NCI-H2029 treated with DMSO at 0.1 percent for 48 hours (cell line): ENCODE results near the gene UQCRC2.
"Not testable (repeated sequence)": the region's sequence is repeated elsewhere in the genome, so short reads cannot be mapped to it uniquely, and the experiment has no call there.

ENCODE experiments used
- DNase-seq: peaks from one replicate; lab custom pipeline; 2025; lab: John Stamatoyannopoulos, UW

The UQCRC2 gene

DNA sequence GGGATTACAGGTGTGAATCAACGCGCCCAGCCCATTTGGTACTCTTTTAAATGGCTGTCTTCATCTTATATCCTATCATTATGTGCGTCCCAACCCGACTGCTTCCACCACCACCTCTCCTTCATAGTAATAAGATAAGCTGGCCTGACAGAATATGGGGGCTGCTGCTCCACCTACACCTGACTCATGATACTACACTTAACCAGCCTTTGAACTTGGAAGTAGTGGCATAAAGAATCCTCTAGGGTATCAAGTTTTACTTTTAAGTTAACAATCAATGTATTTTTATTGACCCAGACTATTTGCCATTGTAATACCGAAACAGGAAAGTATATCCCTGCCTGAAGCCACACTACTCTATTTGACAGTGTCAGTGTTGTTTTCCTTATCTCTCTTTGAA, 28.9 kb downstream of the UQCRC2 start:
- no peak for DNase-seq

DNA sequence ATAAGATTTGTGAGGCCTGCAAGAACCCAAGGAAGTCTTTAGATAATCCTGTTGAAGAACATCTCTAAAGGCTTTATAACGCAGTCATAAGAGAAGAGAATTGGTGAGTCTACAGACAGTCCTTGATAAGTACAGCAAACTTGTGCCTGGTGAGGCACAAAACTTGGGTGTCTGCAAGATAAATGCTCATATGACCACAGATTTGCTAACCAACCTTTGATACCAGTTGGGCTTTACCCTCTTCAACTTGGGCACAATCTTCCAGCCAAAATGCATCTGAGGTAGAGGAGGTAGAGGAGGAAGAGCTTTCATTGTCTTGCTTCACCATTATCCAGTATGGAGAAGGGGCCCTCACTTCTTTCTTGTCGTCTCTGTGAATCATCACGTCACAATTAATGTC, 30.9 kb downstream of the UQCRC2 start:
- DNase-seq: no peak

DNA sequence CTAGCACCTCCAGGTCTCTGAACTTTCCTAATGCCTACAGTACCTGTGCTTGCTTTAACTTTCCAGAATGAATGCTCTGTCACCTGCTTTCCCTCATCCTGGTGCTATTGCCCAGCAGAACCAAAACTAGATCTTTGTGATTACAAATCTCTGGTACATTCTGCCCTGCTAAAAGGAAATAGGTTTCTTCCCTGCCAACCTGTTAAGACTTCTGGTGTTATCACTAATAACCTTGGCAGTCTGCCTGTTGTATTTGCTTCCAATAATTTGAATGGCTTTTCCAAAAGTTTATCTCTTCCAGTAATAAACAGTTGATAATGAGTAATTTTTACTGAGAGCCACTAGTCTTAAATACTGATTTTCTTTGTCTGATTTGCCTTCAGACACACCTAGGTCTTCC, 32.4 kb downstream of the UQCRC2 start:
- DNase-seq: no peak

DNA sequence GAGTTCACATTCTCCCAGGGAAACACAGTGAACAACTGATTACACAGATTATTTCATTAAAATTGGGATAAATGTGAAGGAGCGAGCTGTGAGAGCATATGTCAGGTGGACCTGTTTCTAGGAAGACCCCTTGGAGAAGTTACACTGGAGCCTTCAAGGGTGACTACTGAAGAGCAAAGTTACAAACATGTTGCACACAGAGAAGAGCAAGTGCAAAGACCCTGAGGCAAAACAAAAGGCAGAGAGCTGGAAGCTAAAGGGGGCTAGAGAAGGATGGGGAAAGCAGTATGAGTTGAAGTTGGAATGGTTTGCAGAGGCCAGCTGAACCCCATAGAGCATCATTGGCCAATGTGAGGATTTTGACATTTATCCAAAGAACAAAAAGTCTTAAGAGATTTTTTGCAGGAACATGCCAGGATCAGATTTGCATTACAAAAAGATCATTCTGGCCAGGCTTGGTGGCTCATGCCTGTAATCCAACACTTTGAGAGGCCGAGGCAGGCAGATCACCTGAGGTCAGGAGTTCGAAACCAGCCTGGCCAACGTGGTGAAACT, 33.6 kb downstream of the UQCRC2 start:
- no peak for DNase-seq

DNA sequence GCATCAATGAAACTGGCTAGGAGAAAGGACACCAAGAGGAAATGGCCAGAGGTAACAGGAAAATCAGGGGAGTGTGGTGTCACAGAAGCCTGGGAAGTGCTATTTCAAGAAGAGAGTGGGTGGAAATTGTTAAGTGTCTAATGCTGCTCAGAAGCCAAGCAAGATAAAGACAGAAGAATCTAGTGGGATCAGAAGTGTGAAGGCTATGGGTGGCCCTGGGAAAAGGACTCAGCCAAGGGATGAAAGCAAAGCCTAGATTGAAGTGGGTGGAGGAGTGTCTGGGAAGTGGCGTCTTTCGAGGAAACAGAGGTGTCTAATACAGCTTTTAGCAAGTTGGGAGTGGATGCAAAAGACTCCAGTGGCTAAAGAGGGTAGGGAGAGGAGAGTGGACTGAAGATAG, 34.3 kb downstream of the UQCRC2 start:
- DNase-seq: no peak

DNA sequence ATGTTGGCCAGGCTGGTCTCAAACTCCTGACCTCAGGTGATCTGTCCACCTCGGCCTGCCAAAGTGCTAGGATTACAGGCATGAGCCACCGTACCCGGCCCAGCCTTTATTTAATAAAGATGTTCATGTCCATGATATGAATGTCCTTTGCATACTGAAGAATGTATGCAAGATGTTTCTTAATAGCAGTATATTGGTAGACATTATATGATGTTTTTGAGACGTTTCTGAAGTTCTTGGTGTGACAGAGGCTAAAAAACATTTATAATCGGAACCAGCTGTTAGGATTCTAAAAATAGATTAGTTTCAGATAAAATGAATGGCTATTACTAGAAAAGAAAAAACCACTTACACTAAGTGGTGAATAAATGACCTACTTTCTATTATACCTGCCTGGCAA, 36.0 kb downstream of the UQCRC2 start:
- no peak for DNase-seq

DNA sequence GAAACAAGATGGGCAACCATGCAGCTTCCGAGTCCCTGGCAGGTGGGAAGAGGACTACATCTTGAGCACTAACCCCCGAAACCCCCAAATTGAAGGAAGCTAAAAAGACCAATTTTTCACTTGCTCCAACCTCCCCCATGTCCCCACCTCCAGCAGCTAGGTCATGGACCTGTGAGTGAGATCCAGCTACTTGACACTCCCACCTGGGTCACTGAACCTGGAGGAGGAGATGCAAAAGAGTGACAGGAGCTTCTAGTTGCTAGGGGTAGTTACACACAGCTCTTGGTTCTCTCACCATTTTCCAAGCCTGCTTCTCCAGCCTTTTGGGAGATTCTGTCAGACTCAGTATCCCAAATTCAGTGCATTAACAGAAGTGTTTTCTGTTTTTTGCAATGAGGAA, 36.6 kb downstream of the UQCRC2 start:
- DNase-seq: no peak

DNA sequence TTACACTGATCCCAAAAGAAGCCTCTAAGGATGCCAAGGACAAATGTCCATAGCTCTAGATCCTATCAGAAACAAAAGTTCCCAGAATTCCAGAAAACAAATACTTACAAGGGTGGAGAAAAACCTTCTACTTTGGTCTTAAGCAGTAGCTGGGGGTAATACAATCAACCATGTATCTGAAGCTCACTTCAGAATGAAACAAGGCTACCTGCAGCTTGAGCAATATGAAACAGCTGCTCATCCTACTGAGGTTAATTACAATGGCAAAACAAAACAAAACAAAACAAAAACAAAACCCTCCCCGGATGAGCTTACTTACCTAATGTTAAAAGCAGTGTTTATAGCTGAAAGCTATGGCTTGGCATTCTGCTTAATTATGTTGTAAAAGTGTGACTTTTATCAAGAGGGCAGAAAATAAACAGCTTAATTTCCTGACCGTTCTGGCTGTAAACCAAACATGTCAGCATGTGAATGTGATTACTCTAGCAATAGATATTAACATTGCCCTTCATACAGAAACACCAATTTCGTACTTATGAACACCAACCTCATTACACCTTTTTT, 37.3 kb downstream of the UQCRC2 start:
- no peak for DNase-seq

DNA sequence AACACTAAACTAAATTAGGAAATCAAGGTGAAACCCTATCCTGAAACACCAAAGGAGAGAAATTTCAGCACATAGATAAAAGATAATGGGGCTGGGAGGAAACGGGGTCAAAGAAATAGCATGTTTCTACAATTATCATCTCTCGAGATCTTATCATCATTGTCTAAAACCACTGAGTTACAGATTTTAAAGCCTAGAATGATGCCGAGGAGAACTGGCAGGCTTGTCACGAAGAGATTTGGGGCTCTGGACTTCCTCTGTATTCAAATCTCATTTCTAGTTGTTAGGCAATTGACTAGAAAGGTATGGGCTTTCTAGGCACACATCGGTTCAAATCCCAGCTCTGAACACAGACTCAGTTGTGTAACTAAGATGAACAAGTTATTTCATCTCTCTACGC, 38.5 kb downstream of the UQCRC2 start:
- DNase-seq: no peak

DNA sequence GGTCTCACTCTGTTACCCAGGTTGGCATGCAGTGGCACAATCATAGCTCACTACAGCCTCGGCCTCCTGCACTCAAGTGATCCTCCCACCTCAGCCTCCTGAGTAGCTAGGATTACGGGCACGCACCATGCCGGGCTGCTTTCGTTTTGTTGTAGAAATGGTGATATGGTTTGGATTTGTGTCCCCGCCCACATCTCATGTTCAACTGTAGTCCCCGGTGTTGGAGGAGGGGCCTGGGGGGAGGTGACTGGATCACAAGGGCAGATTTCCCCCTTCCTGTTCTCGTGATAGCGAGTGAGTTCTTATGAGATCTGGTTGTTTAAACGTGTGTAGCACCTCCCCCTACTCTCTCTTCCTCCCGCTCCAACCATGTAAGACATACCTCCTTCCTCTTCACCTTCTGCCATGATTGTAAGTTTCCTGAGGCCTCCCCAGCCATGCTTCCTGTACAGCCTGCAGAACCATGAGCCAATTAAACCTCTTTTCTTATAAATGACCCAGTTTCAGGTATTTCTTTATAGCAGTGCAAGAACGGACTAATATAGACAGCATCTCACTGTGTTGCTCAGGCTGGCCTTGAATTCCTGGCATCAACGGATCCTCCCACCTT, 41.8 kb downstream of the UQCRC2 start:
- DNase-seq: no peak

DNA sequence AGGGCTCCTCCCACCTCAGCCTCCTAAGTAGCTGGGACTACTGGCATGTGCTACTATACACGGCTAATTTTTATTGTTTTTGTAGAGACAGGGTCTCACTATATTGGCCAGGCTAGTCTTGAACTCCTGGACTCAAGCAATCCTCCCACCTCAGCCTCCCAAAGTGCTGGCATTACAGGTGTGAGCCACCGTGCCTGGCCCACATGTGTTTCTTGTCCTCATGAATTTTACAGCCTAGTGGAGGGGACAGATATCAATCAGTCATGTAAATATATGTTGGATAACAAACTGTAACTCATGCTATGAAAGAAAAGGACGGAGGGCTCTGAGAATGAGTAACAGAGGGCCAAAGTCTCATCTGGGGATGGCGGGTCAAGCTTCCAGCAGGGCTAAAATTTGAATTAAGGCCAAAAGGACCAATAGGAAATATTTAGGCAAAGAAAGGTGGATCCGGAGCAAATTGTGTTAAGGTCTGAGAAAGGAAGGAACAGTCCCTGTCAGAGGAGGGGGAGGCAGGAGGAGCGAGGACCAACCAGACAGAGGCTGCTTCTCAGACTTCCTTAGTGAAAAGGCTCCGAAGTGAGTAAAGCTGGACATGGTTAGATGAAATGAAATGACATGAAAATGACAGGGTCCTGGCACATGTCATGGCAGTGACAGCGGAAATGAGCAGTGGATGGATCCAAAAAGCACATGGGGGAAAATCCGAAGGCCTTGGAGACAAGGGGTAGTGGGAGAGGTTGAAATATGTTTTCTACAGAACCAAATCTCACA, 43.9 kb downstream of the UQCRC2 start:
- no peak for DNase-seq

DNA sequence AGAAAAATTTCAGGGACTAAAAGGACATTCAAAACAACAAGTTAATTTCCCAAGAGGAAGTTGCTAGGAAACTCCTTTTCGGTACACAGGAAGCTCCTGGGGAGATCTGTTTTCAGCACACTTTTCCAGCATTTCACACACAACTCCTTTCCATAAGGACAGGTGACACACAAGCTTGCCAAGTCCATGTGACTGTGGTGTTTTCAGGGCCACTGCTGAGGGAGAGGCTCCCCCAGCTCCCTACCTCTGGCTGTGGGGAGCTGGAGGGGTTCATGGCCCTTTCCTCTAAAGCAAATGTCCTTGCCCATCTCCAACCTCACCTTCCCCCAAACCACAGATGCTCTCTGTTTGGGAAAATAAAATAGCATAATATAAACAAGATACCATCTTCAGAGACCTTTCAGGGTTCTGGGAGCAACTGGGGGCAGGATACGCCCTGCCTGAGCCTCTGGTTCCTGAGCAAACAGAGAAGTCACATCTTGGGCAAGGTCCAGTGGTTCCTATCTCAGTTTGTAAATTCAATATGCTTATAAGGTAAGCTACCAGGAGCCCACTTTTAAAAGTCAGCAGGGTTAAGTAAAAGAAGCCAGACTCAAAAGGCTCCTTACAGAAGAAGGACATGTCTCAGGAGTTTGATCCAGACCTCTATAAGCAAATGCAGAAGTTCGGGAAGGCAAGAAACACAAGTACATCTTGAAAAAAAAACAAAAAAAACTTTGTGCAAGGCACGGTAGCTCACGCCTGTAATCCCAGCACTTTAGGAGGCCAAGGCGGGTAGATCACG, 44.7 kb downstream of the UQCRC2 start:
- no peak for DNase-seq

DNA sequence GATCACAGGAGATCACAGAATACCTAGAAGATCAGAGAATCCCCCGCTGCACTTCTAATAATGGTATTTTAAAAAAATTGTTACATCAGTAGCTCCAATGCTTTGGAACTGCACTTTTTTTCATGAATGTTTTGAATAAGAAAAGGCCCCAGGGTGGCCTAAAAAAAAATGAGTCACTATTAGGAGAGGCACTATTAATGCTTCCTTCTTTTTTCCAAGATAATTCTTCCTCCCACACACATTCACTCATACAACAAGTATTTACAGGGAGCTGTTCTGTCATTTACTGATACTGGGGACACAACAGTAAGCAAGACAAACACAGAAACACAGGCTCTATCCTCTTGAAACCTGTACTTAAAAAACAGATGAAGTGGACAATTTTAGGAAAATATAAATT, 48.4 kb downstream of the UQCRC2 start:
- DNase-seq: no peak

DNA sequence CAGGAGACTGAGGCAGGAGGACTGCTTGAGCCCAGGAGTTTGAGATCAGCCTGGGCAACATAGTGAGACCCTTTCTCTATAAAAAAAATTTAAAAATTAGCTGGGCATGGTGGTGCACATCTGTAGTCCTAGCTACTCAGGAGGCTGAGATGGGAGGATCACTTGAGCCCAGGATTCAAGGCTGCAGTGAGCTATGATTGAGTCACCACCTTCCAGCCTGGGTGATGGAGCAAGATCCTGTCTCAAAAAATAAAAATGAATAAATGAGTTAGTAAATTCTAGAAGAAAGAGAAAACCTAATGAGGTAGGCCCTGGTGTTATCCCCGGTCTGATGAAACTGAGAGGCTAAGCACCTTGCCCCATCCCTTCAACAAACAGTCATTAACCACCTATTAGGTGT, 48.9 kb downstream of the UQCRC2 start:
- not testable (repeated sequence) for DNase-seq

DNA sequence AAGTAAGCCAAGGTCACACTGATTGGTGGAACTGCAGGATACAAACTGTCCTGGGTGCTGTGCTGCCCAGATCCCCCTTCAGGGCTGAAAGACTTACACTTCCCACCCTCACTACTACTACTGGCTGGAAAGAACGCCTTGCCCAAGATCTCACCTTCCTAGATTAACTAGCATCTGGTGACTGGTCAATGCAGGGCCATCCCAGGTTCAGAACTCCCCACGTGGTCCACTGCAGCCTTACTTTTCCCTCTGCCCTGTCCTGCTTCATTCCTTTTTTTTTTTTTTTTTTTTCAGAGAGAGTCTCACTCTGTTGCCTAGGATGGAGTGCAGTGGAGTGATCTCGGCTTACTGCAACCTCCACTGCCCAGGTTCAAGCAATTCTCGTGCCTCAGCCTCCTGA, 50.0 kb downstream of the UQCRC2 start:
- no peak for DNase-seq

DNA sequence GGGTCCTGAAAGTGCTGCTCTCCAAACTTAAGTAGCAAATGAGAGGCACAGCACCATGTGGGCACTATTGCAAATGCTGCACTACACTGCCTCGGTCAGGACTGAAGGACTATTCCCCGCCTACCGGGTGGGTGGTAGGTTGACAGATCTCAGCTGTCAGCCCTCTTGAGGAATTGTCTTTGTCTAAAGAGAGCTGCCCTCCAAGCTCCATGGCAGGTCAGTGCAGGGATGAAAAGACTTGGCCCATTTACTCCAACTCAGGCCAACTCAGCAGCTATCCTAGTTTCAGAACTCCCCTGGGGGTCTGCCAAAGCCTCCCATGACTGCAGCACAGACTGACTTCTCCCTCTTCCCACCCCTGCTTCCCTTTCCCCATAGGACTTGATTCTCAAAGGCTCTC, 51.2 kb downstream of the UQCRC2 start:
- DNase-seq: no peak

DNA sequence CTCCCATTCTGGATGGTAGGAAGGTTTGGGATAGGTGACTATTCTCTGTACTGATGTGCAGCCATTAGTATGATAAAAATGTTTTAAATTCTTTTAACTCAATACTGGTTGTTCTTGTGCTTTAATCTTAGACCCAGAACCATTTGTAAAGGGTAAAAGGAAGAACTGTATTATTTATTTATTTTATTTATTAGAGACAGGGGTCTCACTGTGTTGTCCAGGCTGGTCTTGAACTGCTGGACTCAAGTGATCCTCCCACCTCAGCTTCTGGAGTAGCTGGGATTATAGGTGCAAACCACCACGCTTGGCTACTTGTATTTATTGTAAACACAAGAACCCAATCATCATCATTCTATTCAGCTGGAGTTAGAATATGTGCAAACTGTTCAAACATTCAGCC, 52.6 kb downstream of the UQCRC2 start:
- DNase-seq: no peak

DNA sequence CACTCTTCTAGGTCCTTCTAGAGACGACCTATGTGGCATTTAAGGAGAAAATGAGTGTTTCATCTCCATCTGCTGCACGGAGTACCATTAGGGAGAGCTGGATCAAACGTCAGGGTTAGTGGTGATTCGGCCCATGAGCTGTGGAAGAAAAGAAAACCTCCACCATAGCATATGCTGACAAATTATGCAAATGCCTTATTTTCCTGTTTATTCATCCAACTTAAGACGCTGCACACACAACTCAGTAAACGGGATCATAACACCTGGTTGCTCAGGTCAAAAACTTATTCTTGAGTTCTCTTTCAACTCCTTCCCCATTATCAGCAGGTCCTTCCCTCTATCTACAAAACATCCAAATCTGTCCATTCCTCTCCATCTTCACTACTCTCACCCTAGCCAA, 53.5 kb downstream of the UQCRC2 start:
- no peak for DNase-seq

DNA sequence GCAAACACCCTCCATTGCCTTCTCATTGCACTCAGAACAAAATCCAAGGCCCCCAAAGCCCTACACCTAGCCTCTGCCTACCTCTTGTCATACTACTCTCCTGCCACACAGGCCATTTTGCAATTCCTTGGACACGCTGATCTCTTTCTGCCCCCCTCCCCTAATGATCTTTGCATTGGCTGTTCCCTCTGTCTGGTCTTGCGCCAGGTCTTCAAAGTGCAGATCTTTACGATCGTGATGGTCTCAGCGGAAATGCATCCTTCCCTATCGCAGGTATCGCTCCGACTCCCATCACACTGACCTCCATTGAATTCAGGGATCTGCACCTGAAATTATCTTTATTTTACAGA, 54.0 kb downstream of the UQCRC2 start:
- no peak for DNase-seq

DNA sequence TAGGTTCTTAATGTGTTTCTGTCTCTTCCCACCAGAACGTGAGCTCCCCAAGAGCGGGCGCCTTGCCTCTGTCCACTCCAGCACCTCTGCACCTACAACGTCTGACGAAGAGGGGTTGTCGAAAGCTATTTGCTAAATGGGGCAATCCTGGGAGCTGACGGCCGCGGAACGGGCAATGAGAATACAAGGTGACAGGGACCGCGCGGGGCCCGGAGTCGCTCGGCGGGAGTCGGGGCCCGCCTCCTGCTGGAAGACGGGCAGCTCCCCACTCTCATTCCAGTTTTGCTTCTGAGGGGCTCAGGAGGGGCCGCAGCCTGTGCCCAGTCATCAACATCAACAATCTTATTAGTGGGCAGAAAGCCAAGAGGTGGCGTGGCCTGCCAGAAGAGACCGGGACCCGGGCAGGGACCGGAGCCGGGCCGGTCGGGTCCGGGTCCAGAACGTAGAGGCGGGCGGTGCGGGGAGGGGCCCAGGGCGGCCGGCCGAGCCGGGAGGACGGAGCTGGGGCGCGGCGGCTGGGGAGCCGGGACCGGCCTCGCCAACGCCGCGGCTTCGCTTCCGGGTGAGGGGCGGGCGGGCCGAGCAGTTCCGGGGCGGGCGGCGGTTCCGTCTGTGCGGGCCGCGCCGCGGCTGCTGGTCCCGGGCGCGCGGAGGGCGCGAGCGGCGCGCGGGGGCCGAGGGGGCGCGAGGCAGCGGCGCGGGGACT, 54.5 kb downstream of the UQCRC2 start, which contains the start of gene MOSMO:
TSS of gene MOSMO (plus strand) at position 603 of the 706 bp plus-strand sequence. CDS start 191 bp downstream, outside the sequence.
- DNase-seq: peak; percentile 18

DNA sequence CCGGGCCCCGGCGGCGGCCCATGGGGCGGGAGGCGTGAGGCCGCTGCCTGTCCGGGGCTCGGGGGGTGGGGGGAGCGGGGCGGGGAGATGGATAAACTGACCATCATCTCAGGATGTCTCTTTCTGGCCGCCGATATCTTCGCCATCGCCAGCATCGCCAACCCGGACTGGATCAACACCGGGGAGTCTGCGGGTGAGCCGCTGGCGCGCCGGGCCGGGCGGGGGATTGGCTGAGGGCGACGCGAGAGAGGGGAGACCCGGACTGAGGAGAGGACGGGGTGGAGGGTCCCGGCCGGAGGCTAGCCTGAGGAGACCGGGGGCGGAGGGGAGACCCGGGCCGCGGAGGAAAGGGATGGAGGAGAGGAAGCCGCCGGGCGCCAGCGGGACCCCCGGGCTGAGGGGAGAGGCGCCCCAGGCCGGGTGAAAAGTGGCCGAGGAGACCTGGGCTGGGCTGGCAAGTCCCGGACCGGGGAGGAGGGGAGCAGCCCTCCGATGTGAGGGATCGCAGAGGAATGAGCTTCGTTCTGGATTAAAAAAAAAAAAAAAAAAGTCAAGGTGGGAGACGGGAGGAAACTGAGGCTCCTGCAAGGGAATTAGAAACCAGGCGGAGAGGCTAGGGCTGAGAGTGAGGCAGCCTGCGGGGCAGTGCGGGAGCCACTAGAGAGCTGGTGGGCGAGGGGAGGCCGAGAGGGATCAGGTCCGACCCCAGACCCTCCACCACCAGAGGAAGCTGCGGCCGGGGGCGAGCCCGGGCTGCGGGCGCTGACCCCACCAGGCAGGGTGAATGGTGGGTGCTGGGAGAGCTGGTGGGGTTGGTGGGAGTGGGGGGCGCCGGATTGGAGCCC, 55.3 kb downstream of the UQCRC2 start:
- DNase-seq: no peak
